Measurements from ENCODE around the gene CLEC10A.

CLEC10A gene

DNA sequence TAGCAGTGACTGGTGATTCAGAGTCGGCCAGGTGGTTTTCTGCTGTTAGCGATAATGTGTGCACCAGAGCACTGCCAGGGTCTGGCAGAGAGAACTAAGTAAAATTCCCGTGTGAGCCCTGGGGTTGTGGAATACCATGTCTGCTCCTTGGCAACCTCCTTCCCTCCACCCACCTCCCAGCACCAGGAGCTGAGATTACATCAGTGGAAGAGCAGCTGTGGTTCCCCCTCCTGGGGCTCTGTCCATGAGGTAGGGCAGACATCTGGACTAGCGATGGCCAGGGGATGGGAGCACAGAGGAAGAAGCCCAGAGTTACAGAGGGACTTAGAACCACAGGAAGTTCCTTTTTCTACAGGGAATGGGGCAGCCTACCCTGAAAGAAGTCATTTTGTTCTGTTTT lies 15.8 kb downstream of the CLEC10A start:
- ChIA-PET POLR2A (no interaction called here), CTCF (interaction anchor here (1.7 to 2.8 kb wide), 2 partner anchors 13 to 19 kb away, joined by 12 to 15 read pairs; no protein-coding TSS in a partner anchor)
- no peak overlapping the region for H3K27ac ChIP-seq (ENCODE audit: extremely low read depth, low read depth, low read length)
- no peak overlapping the region for H3K4me3 ChIP-seq (ENCODE audit: low read depth, low read length)
- H3K4me1 ChIP-seq (ENCODE audit: control insufficient read depth, insufficient read depth, low read length): 0 out of 2 replicates have a peak, but pooled peaks cover 5% of the 10 kb centered on the region
- TF ChIP-seq ZNF16 (tag by site-specific recombination; IDR thresholded peaks at IDR 0.05; ENCODE audit: low read depth) (no peak), ZNF768 (tag by site-specific recombination; IDR thresholded peaks at IDR 0.05) (no peak), ZNF335 (tag by site-specific recombination; conservative IDR thresholded peaks at IDR 0.05) (no peak), ZNF629 (tag by site-specific recombination; IDR thresholded peaks at IDR 0.05) (no peak)
- TF ChIP-seq, protein P1, sequence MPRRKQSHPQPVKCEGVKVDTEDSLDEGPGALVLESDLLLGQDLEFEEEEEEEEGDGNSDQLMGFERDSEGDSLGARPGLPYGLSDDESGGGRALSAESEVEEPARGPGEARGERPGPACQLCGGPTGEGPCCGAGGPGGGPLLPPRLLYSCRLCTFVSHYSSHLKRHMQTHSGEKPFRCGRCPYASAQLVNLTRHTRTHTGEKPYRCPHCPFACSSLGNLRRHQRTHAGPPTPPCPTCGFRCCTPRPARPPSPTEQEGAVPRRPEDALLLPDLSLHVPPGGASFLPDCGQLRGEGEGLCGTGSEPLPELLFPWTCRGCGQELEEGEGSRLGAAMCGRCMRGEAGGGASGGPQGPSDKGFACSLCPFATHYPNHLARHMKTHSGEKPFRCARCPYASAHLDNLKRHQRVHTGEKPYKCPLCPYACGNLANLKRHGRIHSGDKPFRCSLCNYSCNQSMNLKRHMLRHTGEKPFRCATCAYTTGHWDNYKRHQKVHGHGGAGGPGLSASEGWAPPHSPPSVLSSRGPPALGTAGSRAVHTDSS (tag by site-specific recombination; IDR thresholded peaks at IDR 0.05): no peak
- no peaks in the 10 kb centered on the region for H3K36me3 ChIP-seq (ENCODE audit: control insufficient read depth in 2 of 2, insufficient read depth in 1 of 2, low read length in 2 of 2)
- no peaks in the 10 kb centered on the region for H3K9me3 ChIP-seq (ENCODE audit: control insufficient read depth, insufficient read depth, low read depth, low read length)

DNA sequence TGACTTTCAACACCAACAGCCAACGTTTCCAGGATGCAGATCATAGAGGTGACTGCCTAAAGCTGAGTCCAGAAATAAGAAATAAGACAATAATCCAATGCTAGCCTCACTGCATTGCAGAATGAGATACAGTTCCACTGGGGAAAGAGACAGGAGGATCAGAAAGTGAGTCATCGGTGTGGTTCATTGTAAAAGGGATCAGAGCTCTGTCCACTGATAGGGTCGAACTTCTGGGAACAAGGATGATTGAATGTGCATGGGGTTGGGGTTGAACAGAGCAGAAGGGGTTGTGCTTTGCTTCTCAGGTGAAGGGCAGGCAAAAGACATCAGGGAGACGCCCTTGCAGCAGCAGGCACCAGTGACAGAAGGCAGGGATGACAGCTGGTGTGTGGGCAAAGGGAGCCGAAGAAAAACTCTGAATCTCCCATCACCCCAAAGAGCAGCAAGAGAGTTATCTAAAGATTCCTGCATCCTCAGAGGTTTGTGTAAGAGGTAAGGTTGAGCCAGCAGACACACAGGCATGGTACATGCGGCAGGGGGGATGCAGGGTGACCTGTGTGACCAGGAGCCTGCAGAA lies 16.4 kb downstream of the CLEC10A start:
- Histone ChIP-seq H3K9me3 (ENCODE audit: control insufficient read depth, insufficient read depth, low read depth, low read length) (no peaks in the 10 kb centered on the region), H3K36me3 (ENCODE audit: control insufficient read depth in 2 of 2, insufficient read depth in 1 of 2, low read length in 2 of 2) (no peaks in the 10 kb centered on the region), H3K4me3 (ENCODE audit: low read depth, low read length) (no peak overlapping the region), H3K4me1 (ENCODE audit: control insufficient read depth, insufficient read depth, low read length) (0 out of 2 replicates have a peak, but pooled peaks cover 5% of the 10 kb centered on the region), H3K27ac (ENCODE audit: extremely low read depth, low read depth, low read length) (no peak overlapping the region)
- TF ChIP-seq ZBTB17 (tag by site-specific recombination; IDR thresholded peaks at IDR 0.05) (peak; percentile 59; the same call in 1 of the 2 replicates), ZNF302 (tag by site-specific recombination; IDR thresholded peaks at IDR 0.05; ENCODE audit: low read depth) (no peak), ZBTB7A (tag by site-specific recombination; IDR thresholded peaks at IDR 0.05; ENCODE audit: low read depth) (no peak), ZBTB1 (tag by site-specific recombination; IDR thresholded peaks at IDR 0.05) (no peak), HOXC10 (CRISPR knock-in tag; IDR thresholded peaks at IDR 0.05) (no peak)
- TF ChIP-seq, protein P2, sequence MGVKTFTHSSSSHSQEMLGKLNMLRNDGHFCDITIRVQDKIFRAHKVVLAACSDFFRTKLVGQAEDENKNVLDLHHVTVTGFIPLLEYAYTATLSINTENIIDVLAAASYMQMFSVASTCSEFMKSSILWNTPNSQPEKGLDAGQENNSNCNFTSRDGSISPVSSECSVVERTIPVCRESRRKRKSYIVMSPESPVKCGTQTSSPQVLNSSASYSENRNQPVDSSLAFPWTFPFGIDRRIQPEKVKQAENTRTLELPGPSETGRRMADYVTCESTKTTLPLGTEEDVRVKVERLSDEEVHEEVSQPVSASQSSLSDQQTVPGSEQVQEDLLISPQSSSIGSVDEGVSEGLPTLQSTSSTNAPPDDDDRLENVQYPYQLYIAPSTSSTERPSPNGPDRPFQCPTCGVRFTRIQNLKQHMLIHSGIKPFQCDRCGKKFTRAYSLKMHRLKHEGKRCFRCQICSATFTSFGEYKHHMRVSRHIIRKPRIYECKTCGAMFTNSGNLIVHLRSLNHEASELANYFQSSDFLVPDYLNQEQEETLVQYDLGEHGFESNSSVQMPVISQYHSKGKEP (tag by site-specific recombination; IDR thresholded peaks at IDR 0.05): no peak
- TF ChIP-seq, protein P3, sequence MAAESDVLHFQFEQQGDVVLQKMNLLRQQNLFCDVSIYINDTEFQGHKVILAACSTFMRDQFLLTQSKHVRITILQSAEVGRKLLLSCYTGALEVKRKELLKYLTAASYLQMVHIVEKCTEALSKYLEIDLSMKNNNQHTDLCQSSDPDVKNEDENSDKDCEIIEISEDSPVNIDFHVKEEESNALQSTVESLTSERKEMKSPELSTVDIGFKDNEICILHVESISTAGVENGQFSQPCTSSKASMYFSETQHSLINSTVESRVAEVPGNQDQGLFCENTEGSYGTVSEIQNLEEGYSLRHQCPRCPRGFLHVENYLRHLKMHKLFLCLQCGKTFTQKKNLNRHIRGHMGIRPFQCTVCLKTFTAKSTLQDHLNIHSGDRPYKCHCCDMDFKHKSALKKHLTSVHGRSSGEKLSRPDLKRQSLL (tag by site-specific recombination; IDR thresholded peaks at IDR 0.05): no peak
- POLR2A ChIA-PET: no interaction called here
- CTCF ChIA-PET: interaction anchor here (0.9 to 2.8 kb wide), 4 partner anchors 11 to 114 kb away, joined by 3 to 15 read pairs (median 8); no protein-coding TSS in a partner anchor

DNA sequence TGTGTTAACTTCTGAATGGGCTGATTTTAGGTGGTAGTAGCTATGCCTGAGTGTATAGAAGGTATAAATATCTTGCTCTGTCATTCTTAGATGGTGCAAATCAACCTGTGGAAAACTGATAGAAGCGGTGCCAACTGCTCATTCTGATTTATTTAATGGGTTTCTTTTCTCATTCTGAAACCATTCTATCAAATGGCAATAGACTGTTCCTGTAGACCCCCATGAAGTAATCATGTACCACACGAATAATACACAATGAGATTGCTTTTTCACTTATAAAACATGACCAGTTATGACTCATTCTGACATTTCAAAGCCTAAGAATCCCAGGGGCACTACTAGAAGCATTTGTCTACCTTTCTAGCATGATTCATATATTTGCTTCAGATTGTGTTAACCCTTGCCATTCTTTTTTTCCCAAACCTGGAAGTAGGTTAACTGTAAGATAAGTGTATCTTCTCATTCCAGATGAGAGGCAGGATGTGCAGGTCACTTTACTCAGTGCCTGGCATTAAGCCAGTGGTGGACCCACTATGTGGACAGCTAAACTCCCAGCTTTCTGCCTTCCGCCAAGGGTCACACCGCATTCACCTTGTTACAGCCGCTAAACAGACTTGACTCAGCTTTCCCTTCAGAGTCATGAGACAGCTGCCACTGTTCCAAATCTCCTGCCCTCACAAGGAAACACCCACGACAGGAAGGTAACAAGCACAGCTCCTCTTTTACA lies 19.7 kb downstream of the CLEC10A start:
- POLR2A ChIA-PET: interaction anchor here (0.6 kb wide), 1 partner anchor 178 kb away, joined by 3 read pairs; no protein-coding TSS in a partner anchor
- Histone ChIP-seq H3K4me3 (ENCODE audit: low read depth, low read length) (no peak overlapping the region), H3K9me3 (ENCODE audit: control insufficient read depth, insufficient read depth, low read depth, low read length) (no peaks in the 10 kb centered on the region), H3K27ac (ENCODE audit: extremely low read depth, low read depth, low read length) (no peak overlapping the region), H3K4me1 (ENCODE audit: control insufficient read depth, insufficient read depth, low read length) (0 out of 2 replicates have a peak, but pooled peaks cover 5% of the 10 kb centered on the region), H3K36me3 (ENCODE audit: control insufficient read depth in 2 of 2, insufficient read depth in 1 of 2, low read length in 2 of 2) (no peaks in the 10 kb centered on the region)
- CTCF ChIA-PET: interaction anchor here (0.6 to 1.4 kb wide), 5 partner anchors 8 to 377 kb away, joined by 3 to 6 read pairs (median 4); no protein-coding TSS in a partner anchor
- TF ChIP-seq ZNF629 (tag by site-specific recombination; IDR thresholded peaks at IDR 0.05) (peak; percentile 80), ZNF10 (tag by site-specific recombination; IDR thresholded peaks at IDR 0.05) (0 out of 2 replicates have a peak, but pooled peaks have one; percentile 45), KLF1 (tag by site-specific recombination; IDR thresholded peaks at IDR 0.05) (no peak), KLF9 (tag by site-specific recombination; IDR thresholded peaks at IDR 0.05; ENCODE audit: low read depth) (no peak), ZNF701 (tag by site-specific recombination; IDR thresholded peaks at IDR 0.05) (no peak), ZNF174 (tag by site-specific recombination; IDR thresholded peaks at IDR 0.05) (no peak), RBAK (tag by site-specific recombination; IDR thresholded peaks at IDR 0.05) (no peak), EGR2 (tag by site-specific recombination; IDR thresholded peaks at IDR 0.05; ENCODE audit: low read depth) (0 out of 2 replicates have a peak, but pooled peaks have one; percentile 13), ZNF624 (tag by site-specific recombination; IDR thresholded peaks at IDR 0.05) (no peak), ZFHX2 (tag by site-specific recombination; conservative IDR thresholded peaks at IDR 0.05) (peak; percentile 41), ZNF114 (tag by site-specific recombination; IDR thresholded peaks at IDR 0.05) (no peak), SCRT2 (tag by site-specific recombination; IDR thresholded peaks at IDR 0.05) (0 out of 2 replicates have a peak, but pooled peaks have one; percentile 16), SP7 (tag by site-specific recombination; IDR thresholded peaks at IDR 0.05) (peak; percentile 60; the same call in 1 of the 2 replicates)
- TF ChIP-seq, protein P4, sequence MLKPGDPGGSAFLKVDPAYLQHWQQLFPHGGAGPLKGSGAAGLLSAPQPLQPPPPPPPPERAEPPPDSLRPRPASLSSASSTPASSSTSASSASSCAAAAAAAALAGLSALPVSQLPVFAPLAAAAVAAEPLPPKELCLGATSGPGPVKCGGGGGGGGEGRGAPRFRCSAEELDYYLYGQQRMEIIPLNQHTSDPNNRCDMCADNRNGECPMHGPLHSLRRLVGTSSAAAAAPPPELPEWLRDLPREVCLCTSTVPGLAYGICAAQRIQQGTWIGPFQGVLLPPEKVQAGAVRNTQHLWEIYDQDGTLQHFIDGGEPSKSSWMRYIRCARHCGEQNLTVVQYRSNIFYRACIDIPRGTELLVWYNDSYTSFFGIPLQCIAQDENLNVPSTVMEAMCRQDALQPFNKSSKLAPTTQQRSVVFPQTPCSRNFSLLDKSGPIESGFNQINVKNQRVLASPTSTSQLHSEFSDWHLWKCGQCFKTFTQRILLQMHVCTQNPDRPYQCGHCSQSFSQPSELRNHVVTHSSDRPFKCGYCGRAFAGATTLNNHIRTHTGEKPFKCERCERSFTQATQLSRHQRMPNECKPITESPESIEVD (tag by site-specific recombination; IDR thresholded peaks at IDR 0.05): peak; percentile 75; the same call in 1 of the 2 replicates

Data from HEK293 (cell line).